ENCODE measurements around the gene ZFP30. TPM values are rescaled to one million over a fixed set of nuclear protein-coding genes. Genes with fewer than 3 reads are reported as not detected.

ZFP30 gene
- total and polyA plus RNA-seq, 2 experiments from 2014 or later: 4.3 to 19.3 TPM

DNA sequence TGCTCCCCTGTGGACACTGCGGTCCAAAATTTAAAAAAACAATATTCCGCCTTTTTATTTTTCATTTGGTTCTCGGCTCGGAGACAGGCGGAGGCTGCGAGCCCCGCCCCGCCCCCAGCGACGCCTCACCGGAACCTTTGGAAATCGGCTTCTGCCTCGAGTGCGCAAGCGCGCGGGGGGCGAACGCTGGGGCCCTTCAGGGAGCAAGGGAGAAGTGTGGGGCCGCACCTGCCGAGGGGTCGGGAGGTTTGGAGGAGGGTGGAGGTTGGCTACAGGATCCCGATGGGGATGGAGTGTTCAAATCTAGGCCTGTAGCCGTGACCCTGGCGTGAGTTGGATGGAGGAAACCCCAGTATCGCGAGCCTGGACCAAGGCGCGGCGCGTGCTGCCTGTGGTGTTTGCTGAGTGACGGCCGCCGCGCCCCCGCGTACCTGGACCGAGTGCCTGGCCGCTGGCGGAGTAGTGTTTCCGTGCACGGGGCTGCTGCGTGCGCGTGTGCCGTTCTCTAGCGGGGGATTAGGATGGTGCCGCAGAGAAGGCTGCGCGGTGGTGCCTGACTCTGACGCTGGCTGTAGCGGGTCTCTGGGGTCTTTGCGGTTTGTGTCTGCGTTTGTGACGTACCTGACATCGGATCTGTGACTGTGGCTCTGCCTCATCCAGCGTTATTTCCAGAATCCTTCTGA lies 565 bp upstream of the ZFP30 start:
- H3K4me1 ChIP-seq (ENCODE audit: insufficient read depth): peaks cover 13% of the 10 kb centered on the region
- peak; percentile 92 for DNase-seq
- H3K4me2 ChIP-seq (ENCODE audit: unreplicated experiment): peak overlapping the region; percentile 93
- peak overlapping the region; percentile 91 for H3K9ac ChIP-seq
- H3K79me2 ChIP-seq (ENCODE audit: insufficient read depth): peaks cover 41% of the 10 kb centered on the region
- H3K36me3 ChIP-seq (ENCODE audit: low read depth): 0 out of 2 replicates have a peak, but pooled peaks cover 4% of the 10 kb centered on the region
- peaks cover 15% of the 10 kb centered on the region for H3F3A ChIP-seq (ENCODE audit: insufficient read depth)
- 1% methylated on average over 43 to 48 of the region's 57 CpGs for WGBS, 2 experiments (ENCODE audit: low coverage in 1 of 2, low lambda C conversion rate in 2 of 2, missing lambda C conversion rate in 2 of 2)
- H3K4me3 ChIP-seq: peak overlapping the region; percentile 84
- TF ChIP-seq EZH2 (IDR thresholded peaks at IDR 0.05; ENCODE audit: insufficient read depth, poor library complexity, severe bottlenecking) (no peak), EZH2phosphoT487 (IDR thresholded peaks at IDR 0.05; ENCODE audit: insufficient read depth, low read depth) (no peak)
- peak overlapping the region; percentile 84 for H3K27ac ChIP-seq
- no peaks in the 10 kb centered on the region for H3K27me3 ChIP-seq (replicated peaks; ENCODE audit: insufficient read depth)
- H2AFZ ChIP-seq: peak overlapping the region; percentile 95
- H4K20me1 ChIP-seq (ENCODE audit: insufficient read depth): no peaks in the 10 kb centered on the region
- in situ Hi-C loops (cut with MboI): no loop called here
- H3K9me2 ChIP-seq (ENCODE audit: insufficient read depth): no peaks in the 10 kb centered on the region
- H3K9me3 ChIP-seq (ENCODE audit: low read depth): no peaks in the 10 kb centered on the region

DNA sequence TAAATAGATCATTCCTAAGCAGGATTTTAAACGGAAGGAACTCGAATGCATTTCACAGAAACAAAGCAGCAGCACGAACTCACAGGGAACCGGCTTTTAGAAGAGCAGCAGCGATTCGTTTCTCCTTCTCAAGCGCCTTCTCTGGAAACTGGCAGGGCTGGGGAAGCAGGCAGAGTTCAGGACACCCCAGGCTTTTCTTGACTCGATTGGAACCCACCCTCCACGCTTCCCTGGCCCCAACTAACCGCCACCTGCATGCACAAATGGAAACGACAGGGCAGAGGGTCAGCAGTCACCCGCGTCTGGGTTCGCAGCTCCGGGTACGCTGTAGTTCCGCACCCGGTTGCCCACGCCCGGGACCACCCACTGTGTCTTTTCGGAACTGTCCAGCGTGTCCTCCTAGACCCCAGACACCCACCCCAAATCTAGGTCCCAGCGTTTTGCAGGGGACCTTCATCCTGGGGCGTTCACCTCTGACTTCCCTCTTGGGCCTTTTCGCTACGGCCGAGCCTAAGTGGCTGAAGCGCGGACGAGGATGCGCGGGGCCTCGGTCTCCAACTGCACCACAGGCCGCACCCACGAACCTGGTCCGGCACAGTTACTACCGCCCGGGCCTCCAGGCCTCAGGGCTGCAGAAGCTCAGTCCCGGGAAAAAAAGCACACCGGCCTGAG lies 500 bp downstream of the ZFP30 start:
- Histone ChIP-seq H3K4me3 (peak overlapping the region; percentile 84), H3K27ac (peak overlapping the region; percentile 84), H3K79me2 (ENCODE audit: insufficient read depth) (peaks cover 52% of the 10 kb centered on the region), H3K9me2 (ENCODE audit: insufficient read depth) (no peaks in the 10 kb centered on the region), H3K36me3 (ENCODE audit: low read depth) (0 out of 2 replicates have a peak, but pooled peaks cover 10% of the 10 kb centered on the region), H3K9ac (peak overlapping the region; percentile 91), H2AFZ (peak overlapping the region; percentile 95), H3K27me3 (replicated peaks; ENCODE audit: insufficient read depth) (no peaks in the 10 kb centered on the region), H3K4me2 (ENCODE audit: unreplicated experiment) (peak overlapping the region; percentile 93), H3K9me3 (ENCODE audit: low read depth) (no peaks in the 10 kb centered on the region), H3F3A (ENCODE audit: insufficient read depth) (peaks cover 15% of the 10 kb centered on the region), H4K20me1 (ENCODE audit: insufficient read depth) (no peaks in the 10 kb centered on the region), H3K4me1 (ENCODE audit: insufficient read depth) (peaks cover 13% of the 10 kb centered on the region)
- TF ChIP-seq EZH2phosphoT487 (IDR thresholded peaks at IDR 0.05; ENCODE audit: insufficient read depth, low read depth): no peak
- no peak for TF ChIP-seq EZH2 (IDR thresholded peaks at IDR 0.05; ENCODE audit: insufficient read depth, poor library complexity, severe bottlenecking)
- peak; percentile 71 for DNase-seq
- WGBS, 2 experiments (ENCODE audit: low coverage in 1 of 2, low lambda C conversion rate in 2 of 2, missing lambda C conversion rate in 2 of 2): 0 to 1% methylated on average over 39 to 40 of the region's 40 CpGs
- in situ Hi-C loops (cut with MboI): no loop called here

DNA sequence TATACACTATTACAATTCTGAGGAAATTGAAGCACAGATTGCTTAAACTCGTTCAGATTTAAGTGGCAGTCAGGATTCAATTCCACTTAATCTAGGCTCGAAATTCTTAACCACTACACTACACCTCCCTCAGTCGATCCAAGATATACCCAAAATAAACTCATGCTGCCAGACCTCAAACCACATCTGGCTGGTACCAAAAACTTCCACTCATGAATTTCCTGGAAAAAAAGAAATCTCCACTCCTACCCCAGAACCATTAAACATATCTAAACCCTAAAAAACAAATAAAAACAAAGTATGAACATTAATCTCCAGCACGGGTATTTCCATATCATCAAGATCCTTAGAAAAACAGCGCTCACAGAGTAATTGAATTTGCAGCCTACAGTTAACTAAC lies 1.1 kb downstream of the ZFP30 start:
- 11 to 14% methylated on average over 5 of the region's 5 CpGs for WGBS, 2 experiments (ENCODE audit: low coverage in 1 of 2, low lambda C conversion rate in 2 of 2, missing lambda C conversion rate in 2 of 2)
- H3K4me2 ChIP-seq (ENCODE audit: unreplicated experiment): peak overlapping the region; percentile 93
- peak overlapping the region; percentile 84 for H3K27ac ChIP-seq
- H3K9ac ChIP-seq: peak overlapping the region; percentile 91
- peak overlapping the region; percentile 95 for H2AFZ ChIP-seq
- no peak for DNase-seq
- TF ChIP-seq EZH2 (IDR thresholded peaks at IDR 0.05; ENCODE audit: insufficient read depth, poor library complexity, severe bottlenecking) (no peak), EZH2phosphoT487 (IDR thresholded peaks at IDR 0.05; ENCODE audit: insufficient read depth, low read depth) (no peak)
- H3K36me3 ChIP-seq (ENCODE audit: low read depth): 0 out of 2 replicates have a peak, but pooled peaks cover 10% of the 10 kb centered on the region
- H3F3A ChIP-seq (ENCODE audit: insufficient read depth): peaks cover 15% of the 10 kb centered on the region
- H3K9me3 ChIP-seq (ENCODE audit: low read depth): no peaks in the 10 kb centered on the region
- no peaks in the 10 kb centered on the region for H3K9me2 ChIP-seq (ENCODE audit: insufficient read depth)
- peaks cover 58% of the 10 kb centered on the region for H3K79me2 ChIP-seq (ENCODE audit: insufficient read depth)
- peaks cover 13% of the 10 kb centered on the region for H3K4me1 ChIP-seq (ENCODE audit: insufficient read depth)
- no peaks in the 10 kb centered on the region for H3K27me3 ChIP-seq (replicated peaks; ENCODE audit: insufficient read depth)
- H3K4me3 ChIP-seq: peak overlapping the region; percentile 84
- in situ Hi-C loops (cut with MboI): no loop called here
- no peaks in the 10 kb centered on the region for H4K20me1 ChIP-seq (ENCODE audit: insufficient read depth)

DNA sequence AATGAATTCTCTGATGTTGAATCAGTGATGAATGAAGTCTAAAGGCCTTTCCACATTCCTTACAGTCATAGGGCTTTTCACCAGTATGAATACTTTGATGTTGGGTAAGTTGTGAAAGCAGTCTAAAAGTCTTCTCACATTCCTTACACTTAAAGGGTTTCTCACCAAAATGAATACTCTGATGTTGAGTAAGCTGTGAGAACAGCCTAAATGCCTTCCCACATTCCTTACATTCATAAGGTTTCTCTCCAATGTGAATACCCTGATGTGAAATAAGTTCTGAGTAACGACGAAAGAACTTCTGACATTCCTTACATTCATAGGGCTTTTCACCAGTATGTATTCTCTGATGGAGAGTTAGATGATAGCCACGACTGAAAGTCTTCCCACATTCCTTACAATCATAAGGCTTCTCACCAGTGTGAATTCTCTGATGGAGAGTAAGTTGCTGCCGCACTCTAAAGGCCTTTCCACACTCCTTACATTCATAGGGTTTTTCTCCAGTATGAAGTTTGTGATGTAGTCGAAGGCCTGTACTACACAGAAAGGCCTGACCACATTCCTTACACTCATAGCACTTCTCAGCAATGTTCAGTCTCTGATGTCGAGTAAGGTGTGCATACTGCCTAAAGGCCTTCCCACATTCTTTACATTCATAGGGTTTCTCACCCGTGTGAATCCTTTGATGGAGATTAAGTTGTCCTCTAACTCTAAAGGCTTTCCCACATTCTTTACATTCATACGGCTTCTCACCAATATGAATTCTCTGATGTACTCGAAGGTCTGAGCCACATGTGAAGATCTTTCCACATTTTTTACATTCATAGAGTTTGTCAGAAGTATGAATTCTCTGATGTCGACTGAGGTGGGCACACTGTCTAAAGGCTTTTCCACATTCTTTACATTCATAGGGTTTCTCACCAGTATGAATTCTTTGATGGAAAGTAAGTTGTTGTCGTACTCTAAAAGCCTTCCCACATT lies 19.9 kb downstream of the ZFP30 start:
- in situ Hi-C loops (cut with MboI): no loop called here
- Histone ChIP-seq H3K27me3 (replicated peaks; ENCODE audit: insufficient read depth) (no peaks in the 10 kb centered on the region), H3K4me2 (ENCODE audit: unreplicated experiment) (no peak overlapping the region), H3K79me2 (ENCODE audit: insufficient read depth) (no peaks in the 10 kb centered on the region), H3K4me1 (ENCODE audit: insufficient read depth) (no peaks in the 10 kb centered on the region), H4K20me1 (ENCODE audit: insufficient read depth) (no peaks in the 10 kb centered on the region), H2AFZ (no peak overlapping the region), H3F3A (ENCODE audit: insufficient read depth) (0 out of 2 replicates have a peak, but pooled peaks cover 3% of the 10 kb centered on the region), H3K4me3 (peak overlapping the region; percentile 7; the same call in 1 of the 2 replicates), H3K9me3 (ENCODE audit: low read depth) (peaks cover 30% of the 10 kb centered on the region), H3K27ac (no peak overlapping the region), H3K9ac (no peak overlapping the region), H3K9me2 (ENCODE audit: insufficient read depth) (no peaks in the 10 kb centered on the region), H3K36me3 (ENCODE audit: low read depth) (peaks cover 65% of the 10 kb centered on the region)
- WGBS, 2 experiments (ENCODE audit: low coverage in 1 of 2, low lambda C conversion rate in 2 of 2, missing lambda C conversion rate in 2 of 2): 97% methylated on average over 11 of the region's 11 CpGs
- DNase-seq: no peak
- TF ChIP-seq EZH2 (IDR thresholded peaks at IDR 0.05; ENCODE audit: insufficient read depth, poor library complexity, severe bottlenecking) (no peak), EZH2phosphoT487 (IDR thresholded peaks at IDR 0.05; ENCODE audit: insufficient read depth, low read depth) (no peak)

Measured in GM23248 (cell line).